Measurements from ENCODE around the gene IL19. TPM values are rescaled to one million over a fixed set of nuclear protein-coding genes. Genes with fewer than 3 reads are reported as not detected.

IL19 gene
- total RNA-seq, 4 donors from 2014 or later, result 0.76 TPM; not detected in 3

DNA sequence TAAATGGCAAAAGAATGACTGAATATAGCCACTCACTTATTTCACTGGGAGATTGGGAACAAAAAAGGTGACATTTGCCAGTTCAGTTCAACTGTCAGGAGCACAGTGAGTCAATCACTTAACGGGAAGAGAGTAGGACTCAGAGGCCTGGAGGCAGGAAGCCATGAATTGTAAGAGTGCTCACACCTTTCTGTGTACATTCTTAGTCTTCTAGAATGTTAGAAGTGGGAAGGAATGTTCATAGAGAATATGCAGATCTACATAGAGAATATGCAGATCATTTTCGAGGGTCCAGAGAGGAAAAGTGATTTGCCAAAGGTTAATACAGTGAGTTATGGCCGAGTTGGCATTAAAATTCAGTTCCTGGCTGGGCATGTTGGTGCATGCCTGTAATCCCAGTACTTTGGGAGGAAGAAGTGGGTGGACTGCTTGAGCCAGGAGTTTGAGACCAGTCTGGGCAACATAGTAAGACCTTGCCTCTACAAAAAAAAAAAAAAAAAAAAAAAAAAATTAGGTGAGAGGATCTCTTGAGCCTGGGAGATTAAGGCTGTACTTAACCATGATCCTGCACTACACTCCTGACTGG is 103.1 kb downstream of the IL19 start:
- no peak for DNase-seq
- Histone ChIP-seq H3K4me3 (no peak overlapping the region), H3K27ac (no peak overlapping the region), H3K27me3 (peaks cover 0 to 5% of the 10 kb centered on the region in 2 donors), H3K9me3 (peaks cover 0 to 5% of the 10 kb centered on the region in 2 donors), H3K4me1 (no peaks in the 10 kb centered on the region), H3K36me3 (no peaks in the 10 kb centered on the region)
- intact Hi-C loops (cut with DNase I; ENCODE audit: low total_unique reads), result no loop called here
- TF ChIP-seq CTCF (IDR thresholded peaks at IDR 0.05), result no peak
- no peak for TF ChIP-seq POLR2A (IDR thresholded peaks at IDR 0.05)

- intact Hi-C loops (cut with DNase I; ENCODE audit: low total_unique reads), result no loop called here
- TF ChIP-seq CTCF (IDR thresholded peaks at IDR 0.05) (no peak), POLR2A (IDR thresholded peaks at IDR 0.05) (no peak)
- no peaks in the 10 kb centered on the region for H3K36me3 ChIP-seq
- no peak for DNase-seq
- peaks cover 0 to 5% of the 10 kb centered on the region in 2 donors for H3K27me3 ChIP-seq
- H3K4me1 ChIP-seq, result no peaks in the 10 kb centered on the region
- peaks cover 0 to 5% of the 10 kb centered on the region in 2 donors for H3K9me3 ChIP-seq
- no peak overlapping the region for H3K4me3 ChIP-seq
- no peak overlapping the region for H3K27ac ChIP-seq
Measured at GRCh38 chr1:206875752-206876377, 105.3 kb downstream of the IL19 start.

- no peak for DNase-seq
- Histone ChIP-seq H3K27me3 (peaks cover 0 to 5% of the 10 kb centered on the region in 2 donors), H3K4me3 (no peak overlapping the region), H3K9me3 (peaks cover 0 to 5% of the 10 kb centered on the region in 2 donors), H3K36me3 (no peaks in the 10 kb centered on the region), H3K4me1 (no peaks in the 10 kb centered on the region), H3K27ac (no peak overlapping the region)
- TF ChIP-seq POLR2A (IDR thresholded peaks at IDR 0.05) (no peak), CTCF (IDR thresholded peaks at IDR 0.05) (no peak)
- intact Hi-C loops (cut with DNase I; ENCODE audit: low total_unique reads), result no loop called here
Measured at GRCh38 chr1:206878456-206878855, 107.9 kb downstream of the IL19 start.

DNA sequence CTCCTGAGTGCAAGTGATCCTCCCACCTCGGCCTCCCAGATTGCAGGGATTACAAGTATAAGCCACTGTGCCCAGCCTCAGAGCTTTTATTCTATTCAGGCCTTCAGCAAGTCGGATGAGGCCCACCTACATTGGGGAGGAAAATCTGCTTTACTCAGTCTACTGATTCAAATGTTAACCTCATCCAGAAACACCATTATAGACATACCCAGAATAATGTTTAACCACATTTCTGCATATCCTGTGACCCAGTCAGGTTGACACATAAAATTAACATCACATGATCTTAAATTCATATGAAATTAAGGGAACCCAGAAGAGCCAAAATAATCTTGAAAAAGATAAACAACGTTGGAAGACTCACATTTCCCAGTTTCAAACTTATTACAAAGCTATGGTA is 109.7 kb downstream of the IL19 start:
- no peak for TF ChIP-seq CTCF (IDR thresholded peaks at IDR 0.05)
- no peak for TF ChIP-seq POLR2A (IDR thresholded peaks at IDR 0.05)
- H3K27ac ChIP-seq, result no peak overlapping the region
- H3K4me3 ChIP-seq, result no peak overlapping the region

DNA sequence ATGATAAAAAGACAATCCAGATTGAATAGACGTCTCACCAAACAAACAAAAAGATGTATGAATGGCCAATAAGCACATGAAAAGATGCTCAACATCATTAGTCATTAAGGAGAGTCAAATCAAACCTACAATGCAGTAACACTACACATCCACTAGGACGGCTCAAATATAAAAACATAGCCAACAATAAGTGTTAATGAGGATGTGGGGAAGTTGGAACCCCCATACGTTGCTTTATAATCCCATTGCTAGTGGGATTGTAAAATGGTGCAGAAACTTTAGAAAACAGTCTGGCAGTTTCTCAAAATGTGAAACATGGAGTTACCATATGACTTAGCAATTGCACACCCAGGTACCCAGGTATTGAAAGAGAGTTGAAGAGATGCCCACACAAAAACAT is 112.0 kb downstream of the IL19 start:
- H3K9me3 ChIP-seq, result peaks cover 0 to 5% of the 10 kb centered on the region in 2 donors
- H3K4me1 ChIP-seq, result no peaks in the 10 kb centered on the region
- no peaks in the 10 kb centered on the region for H3K36me3 ChIP-seq
- DNase-seq, result no peak
- TF ChIP-seq CTCF (IDR thresholded peaks at IDR 0.05) (no peak), POLR2A (IDR thresholded peaks at IDR 0.05) (no peak)
- intact Hi-C loops (cut with DNase I; ENCODE audit: low total_unique reads), result no loop called here
- no peak overlapping the region for H3K27ac ChIP-seq
- H3K4me3 ChIP-seq, result no peak overlapping the region
- H3K27me3 ChIP-seq, result no peaks in the 10 kb centered on the region

More for the DNA sequence above, 109.7 kb downstream of the IL19 start:
- intact Hi-C loops (cut with DNase I; ENCODE audit: low total_unique reads), result no loop called here
- H3K9me3 ChIP-seq, result peaks cover 0 to 5% of the 10 kb centered on the region in 2 donors
- H3K27me3 ChIP-seq, result peaks cover 0 to 3% of the 10 kb centered on the region in 2 donors
- no peaks in the 10 kb centered on the region for H3K4me1 ChIP-seq
- DNase-seq, result no peak
- H3K36me3 ChIP-seq, result no peaks in the 10 kb centered on the region

Measured in uterus (tissue), 4 donors.